T-helper 2 cell (primary cell): ENCODE results near the gene CNOT10.
"Not testable (repeated sequence)": the region's sequence is repeated elsewhere in the genome, so short reads cannot be mapped to it uniquely, and the experiment has no call there.

ENCODE experiments used
- DNase-seq, 5 experiments: peaks; one replicate each; pipeline versions ENCODE4 v3.0.0 to v3.0.0-alpha.2; 2012 to 2022

CNOT10 gene

DNA sequence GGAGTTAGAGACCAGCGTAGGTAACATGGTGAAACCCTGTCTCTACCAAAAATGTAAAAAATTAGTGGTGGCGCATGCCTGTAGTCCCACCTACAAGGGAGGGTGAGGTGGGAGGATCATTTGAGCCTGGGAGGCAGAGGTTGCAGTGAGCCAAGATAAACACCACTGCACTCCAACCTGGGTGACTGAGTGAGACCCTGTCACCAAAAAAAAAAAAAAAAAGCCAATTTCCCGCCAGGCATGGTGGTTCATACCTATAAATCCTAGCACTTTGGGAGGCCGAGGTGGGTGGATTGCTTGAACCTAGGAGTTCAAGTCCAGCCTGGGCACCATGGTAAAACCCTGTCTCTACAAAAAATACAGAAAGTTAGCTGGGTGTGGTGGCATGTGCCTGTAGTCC is 6.9 kb downstream of the CNOT10 start:
- no peak for DNase-seq

DNA sequence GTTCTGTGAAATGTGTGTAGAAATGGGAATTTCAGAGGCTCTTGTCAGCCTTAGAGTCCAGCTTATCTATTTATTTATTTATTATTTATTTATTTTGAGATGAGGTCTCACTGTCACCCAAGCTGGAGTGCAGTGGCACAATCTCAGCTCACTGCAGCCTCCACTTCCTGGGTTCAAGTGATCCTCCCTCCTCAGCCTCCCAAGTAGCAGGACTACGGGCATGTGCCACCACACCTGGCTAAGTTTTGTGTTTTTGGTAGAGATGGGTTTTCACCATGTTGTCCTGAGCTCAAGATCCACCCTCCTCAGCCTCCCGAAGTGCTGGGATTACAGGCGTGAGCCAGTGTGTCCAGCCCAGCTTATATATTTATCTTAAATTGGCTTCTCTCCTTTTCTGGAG is 11.5 kb downstream of the CNOT10 start:
- DNase-seq, result no peak

DNA sequence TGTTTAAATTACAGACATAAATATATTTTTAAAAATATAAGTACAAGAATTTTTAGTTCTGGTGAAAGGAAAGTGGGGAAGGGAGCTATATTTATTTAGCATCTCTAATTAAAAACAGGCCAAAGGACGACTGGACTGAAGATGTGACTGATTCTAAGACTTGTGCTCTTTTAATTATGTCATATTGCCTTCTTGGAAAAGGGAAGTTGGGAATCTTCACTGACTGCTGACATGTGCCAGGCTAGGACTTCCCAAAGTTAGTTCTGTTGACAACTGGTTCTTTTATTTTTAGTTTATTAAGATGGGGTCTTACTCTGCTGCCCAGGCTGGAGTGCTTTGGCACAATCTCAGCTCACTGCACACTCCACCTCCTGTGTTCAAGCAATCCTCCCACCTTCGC is 13.5 kb downstream of the CNOT10 start:
- DNase-seq, result no peak

DNA sequence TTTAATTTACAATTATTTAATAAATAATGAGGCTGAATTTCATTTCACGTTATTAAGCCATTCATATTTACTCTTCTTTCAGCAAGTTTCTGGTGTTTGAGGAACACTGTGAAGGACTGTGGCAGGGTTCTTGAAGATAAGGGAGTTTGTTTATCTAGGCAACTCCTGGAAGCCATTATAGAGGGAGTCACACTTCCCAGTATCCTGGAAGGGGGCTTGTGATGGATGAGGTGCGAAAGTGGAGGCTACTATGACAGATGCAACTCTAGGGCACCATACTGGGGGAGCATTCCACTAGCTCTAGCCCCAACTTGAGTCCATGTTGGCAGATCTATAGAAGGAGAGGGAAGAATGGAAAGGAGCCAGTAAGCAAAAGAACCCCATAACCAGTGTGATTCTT is 14.4 kb downstream of the CNOT10 start:
- DNase-seq, result no peak

DNA sequence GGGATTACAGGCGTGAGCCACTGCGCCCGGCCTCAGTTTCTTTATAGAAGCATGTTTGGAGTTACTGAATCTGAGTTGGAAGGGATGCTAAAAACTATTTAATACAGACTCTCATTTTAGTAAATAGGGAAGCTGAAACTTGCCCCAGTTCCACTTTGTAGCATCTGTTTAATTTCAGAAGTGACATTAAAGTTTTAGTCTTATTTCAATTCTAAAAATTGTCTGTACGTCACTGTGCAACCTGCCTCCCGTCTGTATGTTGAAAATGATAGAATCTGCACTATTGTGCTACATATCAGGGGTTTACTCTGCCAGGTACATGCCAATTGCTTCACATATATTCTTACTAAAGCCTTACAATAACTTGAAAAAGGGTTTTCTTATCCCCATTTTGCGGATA is 15.3 kb downstream of the CNOT10 start:
- no peak for DNase-seq

DNA sequence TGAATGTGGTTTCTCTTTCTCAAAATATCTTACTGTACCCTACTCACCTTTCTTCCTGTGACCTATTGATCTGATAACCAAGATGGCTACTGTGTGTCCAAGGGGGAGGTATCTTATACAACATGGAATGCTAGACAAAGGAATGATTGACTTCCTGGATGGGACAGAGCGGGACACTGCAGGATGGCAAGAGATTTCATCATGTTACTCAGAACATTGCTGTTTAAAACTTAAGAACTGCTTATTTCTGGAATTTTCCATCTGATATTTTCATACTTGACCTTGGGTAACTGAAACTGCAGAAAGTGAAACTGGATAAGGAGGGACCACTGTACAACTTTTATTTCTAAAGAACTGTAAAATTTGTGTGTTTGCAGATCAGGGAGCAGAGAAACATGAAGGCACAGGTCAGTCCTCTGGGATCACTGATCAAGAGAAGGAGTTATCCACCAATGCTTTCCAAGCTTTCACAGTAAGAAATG is 18.5 kb downstream of the CNOT10 start:
- DNase-seq, result no peak

DNA sequence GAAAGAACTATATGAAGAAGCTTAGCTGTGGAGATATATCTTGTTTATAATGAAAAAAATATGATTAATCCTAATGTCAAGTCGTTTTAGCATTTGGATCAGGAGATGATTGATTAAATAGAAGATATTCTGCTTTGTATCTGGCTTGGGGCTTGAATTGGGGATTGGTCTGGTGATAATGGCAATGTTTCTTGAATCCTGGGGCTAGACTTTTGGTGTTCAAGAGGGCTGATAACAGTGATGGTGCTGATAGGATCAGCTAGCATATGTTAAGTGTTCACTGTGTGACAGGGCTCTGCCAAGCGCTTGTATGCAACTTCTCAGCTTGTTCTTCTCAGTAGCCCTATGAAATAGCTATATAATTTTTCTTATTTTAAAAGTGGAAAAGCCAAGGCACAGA is 20.2 kb downstream of the CNOT10 start:
- DNase-seq, result no peak

DNA sequence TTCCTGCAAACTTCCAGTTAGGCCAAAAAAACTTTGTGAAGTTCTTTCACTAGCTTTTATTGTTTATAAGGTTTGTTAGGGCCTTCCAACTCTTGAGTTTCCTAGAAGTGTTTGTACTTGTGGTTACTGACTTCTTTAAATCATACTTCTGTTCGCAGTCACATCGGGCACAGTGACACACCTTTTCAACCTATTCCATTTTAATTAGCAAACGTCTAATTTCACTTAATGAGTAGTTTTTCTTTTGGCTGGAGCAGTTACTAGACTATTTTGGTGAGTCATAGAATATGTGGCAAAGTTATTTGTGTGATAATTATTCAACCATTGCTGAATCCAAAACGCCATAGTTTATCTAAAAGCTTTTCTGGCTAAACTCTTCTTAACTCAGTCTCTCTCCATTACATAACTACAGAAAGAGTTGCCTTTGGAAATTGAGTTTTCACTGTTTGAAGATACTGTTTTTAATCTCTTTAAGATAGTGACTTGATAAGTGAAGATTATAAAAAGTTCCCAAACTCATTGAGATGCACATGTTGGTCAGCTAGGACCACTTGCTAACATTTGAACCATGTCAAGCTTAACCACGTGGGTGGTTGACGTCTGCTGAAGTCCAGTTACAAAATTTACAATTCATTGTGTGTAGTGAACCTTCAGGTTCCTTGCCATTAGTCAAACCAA is 21.5 kb downstream of the CNOT10 start:
- no peak for DNase-seq

DNA sequence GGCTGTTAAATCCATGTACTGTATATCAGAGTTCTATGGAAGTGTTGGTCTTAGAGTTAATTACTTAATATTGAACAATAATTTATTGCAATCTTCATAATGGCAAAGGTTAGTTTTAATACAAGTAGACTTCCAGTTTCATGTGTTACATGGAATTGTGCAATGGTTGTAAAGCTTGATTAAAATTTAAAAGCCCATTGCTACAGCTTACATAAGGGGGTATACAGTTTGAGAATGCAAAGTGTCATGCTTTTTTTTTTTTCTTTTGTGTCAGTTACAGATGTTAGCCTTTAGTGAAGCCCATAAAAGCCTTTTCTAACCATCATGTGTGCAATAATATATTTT is 22.0 kb downstream of the CNOT10 start:
- no peak for DNase-seq

DNA sequence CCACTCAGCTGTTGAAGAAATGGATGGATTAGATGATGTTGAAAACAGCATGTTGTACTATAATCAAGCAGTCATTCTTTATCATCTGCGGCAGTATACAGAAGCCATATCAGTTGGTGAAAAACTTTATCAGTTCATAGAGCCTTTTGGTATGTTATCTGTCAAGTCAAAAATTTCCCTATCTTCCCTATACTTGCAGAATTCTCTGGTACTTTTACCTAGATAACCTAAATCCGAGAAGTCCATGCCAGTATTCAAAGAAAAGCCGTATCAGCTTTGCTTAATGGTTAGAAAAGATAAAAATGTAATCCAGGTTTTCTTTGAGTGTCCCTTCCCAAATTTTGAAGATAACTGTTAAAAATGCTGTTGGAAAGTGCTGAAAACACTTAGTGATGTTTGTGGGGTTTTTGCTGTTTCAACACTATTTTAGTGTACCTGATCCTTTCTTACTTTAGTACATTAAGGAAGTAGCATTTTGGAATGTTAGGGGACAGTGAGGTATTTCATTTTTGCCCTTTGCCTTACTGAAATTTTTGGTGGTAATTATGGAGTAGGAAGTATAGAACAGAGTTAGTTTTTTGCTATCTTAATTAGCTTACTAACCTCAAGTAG is 23.8 kb downstream of the CNOT10 start:
- DNase-seq, result no peak

DNA sequence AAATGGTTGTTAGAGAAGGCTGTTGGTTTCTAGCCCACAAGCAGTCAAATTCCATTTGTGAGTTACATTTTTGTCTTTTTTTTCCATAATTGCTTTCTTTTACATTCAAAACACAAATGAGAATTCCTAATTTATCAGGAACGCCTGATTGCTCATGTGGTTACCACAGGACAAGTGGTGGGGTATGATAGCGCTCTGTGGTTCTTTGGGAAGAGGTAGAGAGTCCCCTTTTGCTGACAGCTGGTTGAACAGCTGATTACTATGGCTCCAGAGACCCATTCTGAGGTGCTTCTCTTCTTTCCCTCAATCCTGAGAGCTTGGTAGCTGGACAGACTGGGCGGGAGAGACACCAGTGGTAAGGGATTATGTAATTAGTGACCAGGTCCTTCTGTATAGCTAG is 24.4 kb downstream of the CNOT10 start:
- DNase-seq, result no peak

DNA sequence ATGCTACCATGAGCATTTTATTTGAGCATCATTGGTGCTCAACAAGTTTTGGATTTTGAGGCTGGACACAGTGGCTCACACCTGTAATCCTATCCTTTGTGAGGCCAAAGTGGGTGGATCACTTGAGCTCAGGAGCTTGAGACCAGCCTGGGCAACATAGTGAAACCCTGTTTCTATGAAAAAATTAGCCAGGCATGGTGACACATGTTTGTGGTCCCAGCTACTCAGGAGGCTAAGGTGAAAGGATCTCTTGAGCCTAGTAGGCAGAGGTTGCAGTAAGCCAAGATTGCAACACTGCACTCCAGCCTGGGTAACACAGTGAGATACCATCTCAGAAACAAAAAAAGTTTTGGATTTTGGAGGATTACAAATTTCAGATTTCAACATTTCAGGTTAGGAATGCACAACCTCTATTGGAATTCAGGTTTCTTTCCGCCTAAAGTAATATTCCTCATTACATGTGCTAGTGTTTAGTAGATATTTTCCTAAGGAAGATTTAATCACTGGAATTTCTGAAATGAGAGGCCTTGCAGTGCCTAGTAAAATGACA is 27.6 kb downstream of the CNOT10 start:
- DNase-seq, result no peak

DNA sequence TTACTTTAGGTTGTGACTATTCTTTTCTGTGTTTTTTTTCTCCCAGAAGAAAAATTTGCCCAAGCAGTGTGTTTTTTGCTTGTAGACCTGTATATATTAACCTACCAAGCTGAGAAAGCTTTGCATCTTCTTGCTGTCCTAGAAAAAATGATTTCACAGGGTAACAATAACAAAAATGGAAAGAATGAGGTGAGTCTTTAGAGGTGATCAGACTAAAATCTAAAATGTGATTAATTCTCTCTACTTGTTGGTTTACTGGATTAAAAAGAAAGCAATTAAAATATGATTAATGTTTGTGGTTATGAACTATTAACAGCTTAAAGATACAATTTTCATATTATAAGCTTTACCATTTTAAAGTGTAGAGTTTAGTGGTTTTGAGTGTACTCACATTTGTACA is 28.2 kb downstream of the CNOT10 start:
- DNase-seq, result no peak

DNA sequence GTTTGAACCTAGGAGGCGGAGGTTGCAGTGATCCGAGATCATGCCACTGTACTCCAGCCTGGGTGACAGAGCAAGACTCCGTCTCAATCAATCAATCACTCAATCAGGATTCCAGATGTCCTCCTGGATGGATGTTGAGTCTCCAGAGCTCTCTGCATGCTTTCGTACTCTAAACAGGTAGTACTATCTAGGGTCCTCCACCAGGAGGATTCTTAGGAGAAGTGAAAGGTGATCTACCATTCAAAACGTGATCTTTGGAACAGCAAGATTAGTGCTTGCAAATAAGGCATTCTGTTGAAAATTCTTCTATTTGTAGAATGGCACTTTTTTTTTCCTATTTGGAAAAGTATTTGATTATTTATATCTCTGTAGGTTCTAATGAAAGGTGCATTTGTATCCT is 34.3 kb downstream of the CNOT10 start:
- DNase-seq, result no peak

DNA sequence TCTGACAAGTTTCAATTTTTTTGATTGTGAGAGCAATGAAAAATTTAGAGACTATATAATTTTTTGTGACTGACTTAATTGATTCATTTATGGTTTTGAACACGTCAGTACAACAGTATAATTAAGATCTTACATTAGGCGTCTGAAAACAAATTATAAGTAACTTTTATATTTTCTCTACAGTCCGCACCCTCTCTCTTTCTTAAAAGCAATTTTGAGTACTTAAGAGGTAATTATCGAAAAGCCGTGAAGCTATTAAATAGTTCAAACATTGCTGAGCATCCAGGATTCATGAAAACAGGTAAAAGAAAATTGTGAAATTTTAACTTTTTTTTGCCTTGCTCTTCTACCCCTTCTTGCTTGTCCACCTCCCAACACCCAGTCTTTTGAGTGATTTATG is 34.9 kb downstream of the CNOT10 start:
- DNase-seq, result no peak

DNA sequence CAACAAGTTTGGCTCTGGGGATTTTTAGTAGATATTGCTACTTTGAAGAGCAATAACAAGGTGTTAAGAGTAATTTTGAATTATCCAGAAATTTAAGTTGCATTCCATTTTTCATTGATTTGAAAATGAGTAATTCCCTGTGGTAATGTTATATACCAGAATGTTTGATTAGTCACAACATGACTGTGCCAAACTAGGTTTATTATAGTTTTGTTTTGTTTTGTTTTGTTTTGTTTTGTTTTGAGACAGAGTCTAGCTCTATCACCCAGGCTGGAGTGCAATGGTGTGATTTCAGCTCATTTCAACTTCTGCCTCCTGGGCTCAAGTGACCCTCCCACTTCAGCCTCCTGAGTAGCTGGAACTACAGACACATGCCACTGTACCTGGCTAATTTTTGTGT is 40.7 kb downstream of the CNOT10 start:
- no peak for DNase-seq

DNA sequence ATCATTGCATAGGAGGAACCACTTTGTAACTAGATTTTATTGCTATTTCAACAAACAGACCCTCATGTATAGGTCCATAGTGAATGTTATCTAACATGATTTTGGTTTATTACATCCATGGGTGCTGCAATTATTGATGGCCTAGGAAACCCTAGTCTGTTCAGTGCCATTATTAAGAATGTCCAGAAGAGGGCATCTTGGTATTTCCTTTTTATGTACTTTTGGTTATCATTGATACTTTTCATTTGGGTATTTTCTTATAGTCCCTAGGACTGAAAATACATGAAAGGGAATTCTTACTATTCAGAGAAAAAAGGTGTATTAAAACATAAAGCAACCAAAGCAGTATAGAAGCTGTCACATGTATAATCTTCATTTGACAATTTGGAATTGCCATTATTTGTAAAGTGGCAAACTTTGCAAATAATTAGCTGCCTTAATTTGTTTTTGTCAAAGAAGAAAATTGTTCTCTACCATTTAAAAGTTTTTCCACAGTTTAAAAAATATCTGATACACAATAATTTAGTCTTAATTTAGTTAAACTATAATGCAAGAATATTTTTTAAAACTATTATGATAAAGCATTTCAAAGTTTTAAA is 48.7 kb downstream of the CNOT10 start:
- peak in 1 of 5 experiments; percentile 50 for DNase-seq

DNA sequence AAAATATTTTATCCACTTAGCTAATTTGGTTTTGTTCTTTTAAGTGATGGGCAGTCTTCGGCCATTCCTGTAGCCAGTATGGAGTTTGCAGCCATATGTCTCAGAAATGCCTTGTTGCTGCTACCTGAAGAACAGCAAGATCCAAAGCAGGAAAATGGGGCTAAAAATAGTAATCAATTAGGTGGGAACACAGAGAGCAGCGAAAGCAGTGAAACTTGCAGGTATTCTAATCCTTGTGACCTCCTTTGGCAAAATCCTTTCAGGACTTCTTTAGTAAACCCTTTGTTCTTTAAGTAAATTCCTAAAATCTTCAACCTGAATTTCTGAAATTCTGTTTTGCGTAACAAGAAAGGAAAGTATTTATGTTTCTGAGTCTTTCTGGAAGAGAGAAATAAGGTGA is 49.8 kb downstream of the CNOT10 start:
- DNase-seq, result no peak

DNA sequence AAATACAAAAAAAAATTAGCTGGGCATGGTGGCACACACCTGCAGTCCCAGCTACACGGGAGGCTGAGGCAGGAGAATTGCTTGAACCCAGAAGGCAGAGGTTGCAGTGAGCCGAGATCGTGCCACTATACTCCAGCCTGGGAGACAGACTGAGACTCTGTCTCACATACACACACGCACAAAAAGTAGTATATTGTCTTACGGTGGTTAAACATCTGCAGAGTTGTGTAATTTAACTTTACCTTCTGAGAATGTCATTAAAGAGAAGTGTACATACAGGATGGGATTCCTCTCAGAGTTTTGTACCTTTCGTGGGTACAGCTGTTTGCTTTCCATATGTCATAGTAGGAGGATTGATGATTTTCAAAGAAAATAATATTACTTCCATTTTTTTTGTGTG is 58.5 kb downstream of the CNOT10 start:
- not testable (repeated sequence) for DNase-seq

DNA sequence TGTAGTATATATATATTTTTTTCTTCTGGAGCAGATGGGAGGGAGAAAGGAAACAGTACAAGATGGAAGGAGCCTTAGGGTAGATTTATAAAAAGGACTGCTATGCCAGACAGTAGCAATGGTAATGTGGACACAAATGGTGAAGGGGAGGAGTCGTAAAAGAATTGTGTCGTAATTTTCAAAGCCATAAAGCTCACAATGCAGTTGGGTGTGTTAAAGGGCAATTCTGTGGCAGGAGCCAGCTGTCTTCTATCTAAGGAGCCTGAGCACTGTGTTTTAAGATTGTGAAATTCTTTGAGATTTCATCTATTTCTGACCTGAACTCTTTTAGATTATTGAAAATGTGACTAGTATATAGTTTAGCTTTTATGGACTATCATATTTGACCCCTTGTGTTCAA is 58.9 kb downstream of the CNOT10 start:
- no peak for DNase-seq

DNA sequence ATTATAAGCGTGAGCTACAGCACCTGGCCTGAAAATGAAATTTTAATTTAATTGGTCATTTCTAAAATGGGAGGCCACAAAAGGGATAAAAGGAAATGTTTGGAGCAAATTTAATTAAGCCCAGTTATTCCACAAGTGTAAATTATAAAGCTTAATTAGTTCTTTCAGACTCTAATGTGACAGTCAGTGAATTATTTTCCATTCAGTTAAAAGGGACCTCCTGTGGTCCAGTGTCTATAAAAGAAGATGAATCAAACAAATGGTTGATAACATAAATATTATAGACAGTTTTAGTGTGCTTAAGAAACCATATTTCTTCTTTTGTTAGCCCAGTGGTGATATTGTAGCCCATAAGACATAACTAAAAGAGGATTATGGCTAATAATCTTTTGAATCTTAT is 66.4 kb downstream of the CNOT10 start:
- DNase-seq, result no peak

DNA sequence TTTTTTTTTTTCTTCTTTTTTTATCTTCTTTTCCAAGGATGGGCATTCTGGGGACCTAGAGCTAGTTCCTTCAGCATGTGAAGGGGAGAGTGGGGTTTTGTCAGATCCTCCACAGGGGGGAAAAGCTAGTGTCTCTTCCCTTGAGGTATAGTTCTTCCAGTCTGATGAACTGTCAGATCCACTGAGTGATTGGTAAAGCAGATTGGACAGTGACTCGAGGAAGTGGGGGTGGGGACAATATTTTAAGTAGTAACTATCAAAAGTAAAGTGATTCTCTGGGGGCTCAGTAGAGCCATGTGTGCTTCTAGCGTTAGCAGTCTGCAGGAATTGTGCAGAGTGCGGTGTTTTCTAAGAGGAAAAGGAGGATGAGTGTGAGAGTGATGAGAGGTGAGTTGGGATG is 70.8 kb downstream of the CNOT10 start:
- DNase-seq, result no peak

DNA sequence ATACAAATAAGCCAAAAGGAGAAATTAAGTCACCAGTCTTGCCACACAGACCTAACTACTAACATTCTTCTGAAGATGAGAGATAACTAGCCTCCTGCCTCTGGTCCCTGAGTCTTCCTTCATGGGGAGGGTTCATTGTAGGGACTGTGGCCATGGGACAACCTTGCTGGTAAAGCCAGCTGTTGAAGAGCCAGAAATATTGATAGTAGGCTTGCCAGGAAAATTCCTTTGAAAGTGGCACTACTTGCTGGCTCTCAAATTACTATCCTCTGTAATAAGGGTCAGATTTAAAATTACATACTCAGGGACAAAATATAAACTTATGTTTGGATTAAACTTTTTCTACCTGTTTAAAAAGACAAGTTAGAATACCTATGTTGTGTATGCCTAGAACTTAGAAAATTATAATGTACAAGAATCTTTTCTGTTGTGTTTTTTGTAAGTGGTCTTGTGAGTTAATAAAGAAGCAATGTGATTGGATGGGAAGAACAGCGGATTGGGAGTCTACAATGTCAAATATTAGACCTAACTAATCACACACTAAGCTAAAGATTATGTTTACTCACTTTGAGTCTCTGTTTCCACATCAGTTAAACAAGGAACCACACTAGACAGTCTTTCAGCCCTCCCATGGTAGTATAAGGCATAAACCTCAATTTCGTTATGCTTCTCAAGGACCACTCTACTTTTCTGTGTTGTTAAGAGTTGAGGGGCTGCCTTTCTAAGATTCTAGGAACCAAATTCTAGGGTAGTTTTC is 72.8 kb downstream of the CNOT10 start:
- DNase-seq, result no peak

DNA sequence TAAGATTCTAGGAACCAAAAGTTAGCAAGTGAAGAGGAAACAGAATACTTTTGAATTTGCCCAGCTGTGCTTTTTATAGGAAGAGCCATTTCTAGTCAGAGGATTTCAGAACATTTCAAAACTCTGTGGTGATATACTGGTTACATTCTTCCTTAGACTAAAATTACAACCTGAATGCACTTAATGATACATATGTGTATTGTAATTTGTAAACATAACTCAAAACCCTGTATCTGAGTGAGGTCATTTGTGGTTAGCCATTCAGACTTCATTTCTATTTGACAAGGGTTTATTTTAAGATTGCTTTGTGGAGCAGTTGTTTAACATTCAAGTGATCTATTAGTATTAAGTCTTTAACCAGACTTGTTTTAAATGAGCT is 73.4 kb downstream of the CNOT10 start:
- peak in 1 of 5 experiments; percentile 19 for DNase-seq
